Lung (tissue), 12 donors: ENCODE measurements around the gene DTNBP1. TPM values are rescaled to one million over a fixed set of nuclear protein-coding genes. Genes with fewer than 3 reads are reported as not detected.

Experiments
- ATAC-seq: fragments of 200-7000 bp; cut with Tn5 transposase; one replicate; pipeline ENCODE4 v1.9.1; 2020; ENCODE audit warnings: moderate number of reproducible peaks; ENCODE audit not compliant: insufficient read depth, low FRiP score
- DNase-seq, 3 donors: peaks; one replicate each; pipeline ENCODE4 v3.0.0-alpha.2; 2013 to 2017
- H3K27ac ChIP-seq, 2 donors: one replicate each; pipeline ENCODE4 v1.5.1; 2013; ENCODE audit warnings: mild to moderate bottlenecking in 2 of 2, moderate library complexity in 2 of 2, control low read depth in 1 of 2, inconsistent platforms in 1 of 2, low read depth in 1 of 2, low read length in 1 of 2
- H3K27me3 ChIP-seq, 3 donors: one replicate each; pipeline ENCODE4 v1.5.1; 2013; ENCODE audit warnings: low read length in 2 of 3; ENCODE audit not compliant: control insufficient read depth in 3 of 3, insufficient read depth in 3 of 3
- H3K36me3 ChIP-seq, 4 donors: one replicate each; pipeline ENCODE4 v1.5.1; 2013; ENCODE audit warnings: low read length in 4 of 4, mild to moderate bottlenecking in 1 of 4, moderate library complexity in 1 of 4; ENCODE audit not compliant: control insufficient read depth in 4 of 4, insufficient read depth in 4 of 4
- H3K4me1 ChIP-seq, 5 donors: one replicate each; pipeline ENCODE4 v1.5.1; 2013; ENCODE audit warnings: low read length in 5 of 5, mild to moderate bottlenecking in 2 of 5, moderate library complexity in 1 of 5; ENCODE audit not compliant: control insufficient read depth in 5 of 5, insufficient read depth in 5 of 5
- H3K4me3 ChIP-seq: one replicate; pipeline ENCODE4 v1.5.1; 2013; ENCODE audit warnings: mild to moderate bottlenecking, control low read depth, moderate library complexity
- H3K9ac ChIP-seq, 2 donors: one replicate each; pipeline ENCODE4 v1.5.1; 2013; ENCODE audit warnings: low read length in 2 of 2, control low read depth in 1 of 2; ENCODE audit not compliant: insufficient read depth in 1 of 2
- H3K9me3 ChIP-seq, 4 donors: one replicate each; pipeline ENCODE4 v1.5.1; 2013; ENCODE audit warnings: low read length in 3 of 4, mild to moderate bottlenecking in 1 of 4, moderate library complexity in 1 of 4; ENCODE audit not compliant: control insufficient read depth in 4 of 4, insufficient read depth in 3 of 4
- CTCF ChIP-seq: IDR thresholded peaks from 2 replicates; pipeline ENCODE4 v1.5.1; 2012; ENCODE audit warnings: mild to moderate bottlenecking; ENCODE audit errors: control extremely low read depth, extremely low read depth
- WGBS, 2 donors: extraction: QIAGEN DNeasy Blood & Tissue Kit; methylation state at CpG; one replicate each; pipeline ENCODE4 v1.1.7; 2013; 5-methylcytosine and 5-hydroxymethylcytosine counted together
- polyA plus RNA-seq, 2 donors: library from polyadenylated mRNA; stranded (reverse); fragments of 200-250 nt; gene quantifications; one replicate each; pipeline ENCODE4 v1.2.1, GENCODE V29; 2013
- total RNA-seq, 2 donors: library from RNA; depleted of rRNA in 1 of 2; stranded (reverse); fragments of >200 nt in 1 of 2; gene quantifications; one replicate each; pipeline ENCODE4 v1.2.1, GENCODE V29; 2014 to 2021
- donor health status: control.
- donor health status: control.
- donor health status: Bipolar disorder and iron deficiency.
- donor health status: healthy.
- donor health status: DM: yes; HTN: yes; CAD: no.

DTNBP1 gene
- total and polyA plus RNA-seq, 4 donors = 9.9 to 23.9 (median 20.5) TPM

GRCh38 chr6:15515660-15516375, 147.0 kb downstream of the DTNBP1 start:
- no peaks in the 10 kb centered on the region for H3K27me3 ChIP-seq
- no peak overlapping the region for H3K4me3 ChIP-seq
- TF ChIP-seq CTCF = no peak
- ATAC-seq = no peak
- peaks cover 0 to 56% (median 34%) of the 10 kb centered on the region in 4 donors for H3K36me3 ChIP-seq
- 79 to 86% methylated on average over 18 of the region's 18 CpGs for WGBS, 2 donors
- no peaks in the 10 kb centered on the region for H3K4me1 ChIP-seq
- no peak overlapping the region for H3K9ac ChIP-seq
- DNase-seq = no peak
- no peak overlapping the region for H3K27ac ChIP-seq
- no peaks in the 10 kb centered on the region for H3K9me3 ChIP-seq

- WGBS, 2 donors = 95 to 96% methylated on average over 6 of the region's 6 CpGs
- Histone ChIP-seq H3K9me3 (no peaks in the 10 kb centered on the region), H3K9ac (no peak overlapping the region), H3K36me3 (peaks cover 0 to 54% (median 34%) of the 10 kb centered on the region in 4 donors), H3K4me3 (no peak overlapping the region), H3K27ac (no peak overlapping the region), H3K27me3 (no peaks in the 10 kb centered on the region), H3K4me1 (no peaks in the 10 kb centered on the region)
- ATAC-seq (no peak), DNase-seq (no peak)
- no peak for TF ChIP-seq CTCF
Measured at GRCh38 chr6:15515226-15515625, 147.6 kb downstream of the DTNBP1 start.

- DNase-seq (no peak), ATAC-seq (no peak)
- WGBS, 2 donors = 89 to 92% methylated on average over 21 of the region's 21 CpGs
- Histone ChIP-seq H3K9ac (no peak overlapping the region), H3K27me3 (no peaks in the 10 kb centered on the region), H3K9me3 (no peaks in the 10 kb centered on the region), H3K27ac (no peak overlapping the region), H3K4me3 (no peak overlapping the region), H3K4me1 (peaks cover 0 to 6% (median 0%) of the 10 kb centered on the region in 5 donors), H3K36me3 (peaks cover 0 to 51% (median 27%) of the 10 kb centered on the region in 4 donors)
- TF ChIP-seq CTCF = no peak
Measured at GRCh38 chr6:15513801-15514711, 148.8 kb downstream of the DTNBP1 start.
